IPS DF 6.9 (cell line): ENCODE measurements around the gene SH3GL1.

Experiments used
- DNase-seq: peaks from one replicate; pipeline ENCODE4 v3.0.0-alpha.2; 2013; ENCODE audit warnings: low read depth, low spot score
- H3K27ac ChIP-seq: one replicate; pipeline ENCODE4 v1.5.1; 2013; ENCODE audit warnings: low read length, control low read depth
- H3K27me3 ChIP-seq: 2 replicates; pipeline ENCODE4 v1.6.1; 2013; ENCODE audit warnings: mild to moderate bottlenecking, low read length; ENCODE audit not compliant: control insufficient read depth, insufficient read depth
- H3K36me3 ChIP-seq: 2 replicates; pipeline ENCODE4 v1.6.1; 2013; ENCODE audit warnings: low read length; ENCODE audit not compliant: control insufficient read depth, insufficient read depth
- H3K4me1 ChIP-seq: 2 replicates; pipeline ENCODE4 v1.6.1; 2013; ENCODE audit warnings: low read length; ENCODE audit not compliant: control insufficient read depth, insufficient read depth
- H3K4me3 ChIP-seq: 2 replicates; pipeline ENCODE4 v1.5.1; 2013; ENCODE audit warnings: mild to moderate bottlenecking, low read length
- H3K9me3 ChIP-seq: 2 replicates; pipeline ENCODE4 v1.6.1; 2013; ENCODE audit warnings: low read length, inconsistent platforms; ENCODE audit not compliant: control insufficient read depth, insufficient read depth
- WGBS: extraction: QIAGEN DNeasy Blood & Tissue Kit; methylation state at CpG from one replicate; pipeline ENCODE4 v1.1.7; 2013; ENCODE audit warnings: mixed read lengths, missing lambda C conversion rate; ENCODE audit not compliant: insufficient read length, insufficient coverage; 5-methylcytosine and 5-hydroxymethylcytosine counted together

The SH3GL1 gene

GRCh38 chr19:4374498-4375163 lies 25.7 kb downstream of the SH3GL1 start:
- no peaks in the 10 kb centered on the region for H3K27me3 ChIP-seq
- H3K4me3 ChIP-seq, result no peak overlapping the region
- no peaks in the 10 kb centered on the region for H3K9me3 ChIP-seq
- 0 out of 2 replicates have a peak, but pooled peaks cover 2% of the 10 kb centered on the region for H3K36me3 ChIP-seq
- no peak for DNase-seq
- H3K27ac ChIP-seq, result no peak overlapping the region
- peaks cover 22% of the 10 kb centered on the region for H3K4me1 ChIP-seq
- no CpG with 5 or more reads among the region's 27 CpGs for WGBS

GRCh38 chr19:4373601-4374497 lies 26.5 kb downstream of the SH3GL1 start:
- Histone ChIP-seq H3K4me1 (peaks cover 29% of the 10 kb centered on the region), H3K9me3 (no peaks in the 10 kb centered on the region), H3K27ac (no peak overlapping the region), H3K4me3 (no peak overlapping the region), H3K27me3 (no peaks in the 10 kb centered on the region), H3K36me3 (0 out of 2 replicates have a peak, but pooled peaks cover 2% of the 10 kb centered on the region)
- no CpG with 5 or more reads among the region's 25 CpGs for WGBS
- DNase-seq, result no peak

GRCh38 chr19:4373013-4373367 lies 27.4 kb downstream of the SH3GL1 start:
- WGBS, result no CpG with 5 or more reads among the region's 8 CpGs
- Histone ChIP-seq H3K36me3 (0 out of 2 replicates have a peak, but pooled peaks cover 2% of the 10 kb centered on the region), H3K27ac (no peak overlapping the region), H3K4me3 (no peak overlapping the region), H3K27me3 (no peaks in the 10 kb centered on the region), H3K4me1 (peaks cover 29% of the 10 kb centered on the region), H3K9me3 (no peaks in the 10 kb centered on the region)
- DNase-seq, result no peak

GRCh38 chr19:4372165-4373012 lies 28.0 kb downstream of the SH3GL1 start:
- no CpG with 5 or more reads among the region's 22 CpGs for WGBS
- H3K36me3 ChIP-seq, result 0 out of 2 replicates have a peak, but pooled peaks cover 2% of the 10 kb centered on the region
- H3K9me3 ChIP-seq, result no peaks in the 10 kb centered on the region
- DNase-seq, result no peak
- H3K4me1 ChIP-seq, result peaks cover 29% of the 10 kb centered on the region
- no peak overlapping the region for H3K27ac ChIP-seq
- H3K4me3 ChIP-seq, result no peak overlapping the region
- no peaks in the 10 kb centered on the region for H3K27me3 ChIP-seq

- no peak overlapping the region for H3K27ac ChIP-seq
- no peaks in the 10 kb centered on the region for H3K9me3 ChIP-seq
- peaks cover 2% of the 10 kb centered on the region; the same call in 1 of the 2 replicates for H3K36me3 ChIP-seq
- WGBS, result no CpG with 5 or more reads among the region's 31 CpGs
- no peak for DNase-seq
- no peak overlapping the region for H3K4me3 ChIP-seq
- no peaks in the 10 kb centered on the region for H3K27me3 ChIP-seq
- peaks cover 28% of the 10 kb centered on the region for H3K4me1 ChIP-seq
Measured at GRCh38 chr19:4371247-4372164, 28.8 kb downstream of the SH3GL1 start.

GRCh38 chr19:4370418-4371041 lies 29.8 kb downstream of the SH3GL1 start:
- Histone ChIP-seq H3K27ac (no peak overlapping the region), H3K27me3 (no peaks in the 10 kb centered on the region), H3K4me1 (peaks cover 22% of the 10 kb centered on the region), H3K36me3 (peaks cover 5% of the 10 kb centered on the region; the same call in 1 of the 2 replicates), H3K4me3 (no peak overlapping the region), H3K9me3 (no peaks in the 10 kb centered on the region)
- no CpG with 5 or more reads among the region's 15 CpGs for WGBS
- no peak for DNase-seq

GRCh38 chr19:4369888-4370260 lies 30.5 kb downstream of the SH3GL1 start:
- H3K27me3 ChIP-seq, result no peaks in the 10 kb centered on the region
- DNase-seq, result no peak
- no CpG with 5 or more reads among the region's 21 CpGs for WGBS
- no peaks in the 10 kb centered on the region for H3K9me3 ChIP-seq
- H3K4me3 ChIP-seq, result no peak overlapping the region
- H3K4me1 ChIP-seq, result peaks cover 16% of the 10 kb centered on the region
- H3K36me3 ChIP-seq, result peaks cover 8% of the 10 kb centered on the region; the same call in 1 of the 2 replicates
- H3K27ac ChIP-seq, result no peak overlapping the region

GRCh38 chr19:4369109-4369887 lies 31.0 kb downstream of the SH3GL1 start:
- Histone ChIP-seq H3K4me1 (peaks cover 11% of the 10 kb centered on the region), H3K27me3 (no peaks in the 10 kb centered on the region), H3K4me3 (no peak overlapping the region), H3K27ac (no peak overlapping the region), H3K36me3 (peaks cover 8% of the 10 kb centered on the region; the same call in 1 of the 2 replicates), H3K9me3 (no peaks in the 10 kb centered on the region)
- no peak for DNase-seq
- WGBS, result no CpG with 5 or more reads among the region's 25 CpGs
